ENCODE data around the gene DPP8. TPM values are rescaled to one million over a fixed set of nuclear protein-coding genes. Genes with fewer than 3 reads are reported as not detected.
"Not testable (repeated sequence)": the region's sequence is repeated elsewhere in the genome, so short reads cannot be mapped to it uniquely, and the experiment has no call there.

DPP8 gene
- total RNA-seq, 2 donors from 2014 or later, result 34.2 to 34.3 TPM

DNA sequence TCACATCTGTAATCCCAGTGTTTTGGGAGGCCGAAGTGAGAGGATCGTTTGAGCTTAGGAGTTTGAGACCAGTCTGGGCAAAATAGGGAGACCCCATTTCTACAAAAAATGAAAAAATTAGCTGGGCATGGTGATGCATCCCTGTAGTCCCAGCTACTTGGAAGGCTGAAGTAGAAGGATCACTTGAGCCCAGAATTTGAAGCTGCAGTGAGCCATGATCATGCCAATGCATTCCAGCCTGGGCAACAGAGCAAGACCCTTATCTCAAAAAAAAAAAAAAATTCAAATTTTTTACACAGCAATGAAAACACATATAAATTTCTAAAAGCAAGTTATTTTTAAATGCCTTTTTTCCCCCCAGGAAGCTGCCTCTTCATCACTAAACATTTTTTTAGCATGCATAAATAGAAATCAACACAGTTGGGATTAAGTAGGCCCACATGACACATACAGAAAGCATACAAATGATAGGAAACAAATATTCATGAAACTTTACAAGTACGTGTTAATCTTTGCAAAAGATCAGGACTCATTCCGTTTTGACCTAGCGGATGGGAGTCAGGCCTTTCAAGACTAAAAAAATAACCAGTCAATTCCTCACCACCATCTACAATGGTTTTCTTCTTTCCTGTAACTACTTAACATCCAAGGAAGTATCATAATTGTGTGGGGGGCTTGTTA is 49.1 kb downstream of the DPP8 start:
- no peaks in the 10 kb centered on the region for H3K4me1 ChIP-seq
- H3K4me3 ChIP-seq, result no peak overlapping the region
- H3K27me3 ChIP-seq, result no peaks in the 10 kb centered on the region
- no peak overlapping the region for H3K9ac ChIP-seq (ENCODE audit: low read depth in 2 of 2, low read length in 2 of 2)
- intact Hi-C loops (cut with DNase I), result loop anchor here (10.0 kb wide), 1 partner anchor 314 kb away; no protein-coding TSS in a partner anchor
- H3K27ac ChIP-seq, result no peak overlapping the region
- H3K36me3 ChIP-seq, result peaks cover 14% of the 10 kb centered on the region
- DNase-seq, result no peak
- no peaks in the 10 kb centered on the region for H3K9me3 ChIP-seq
- TF ChIP-seq, protein P1, sequence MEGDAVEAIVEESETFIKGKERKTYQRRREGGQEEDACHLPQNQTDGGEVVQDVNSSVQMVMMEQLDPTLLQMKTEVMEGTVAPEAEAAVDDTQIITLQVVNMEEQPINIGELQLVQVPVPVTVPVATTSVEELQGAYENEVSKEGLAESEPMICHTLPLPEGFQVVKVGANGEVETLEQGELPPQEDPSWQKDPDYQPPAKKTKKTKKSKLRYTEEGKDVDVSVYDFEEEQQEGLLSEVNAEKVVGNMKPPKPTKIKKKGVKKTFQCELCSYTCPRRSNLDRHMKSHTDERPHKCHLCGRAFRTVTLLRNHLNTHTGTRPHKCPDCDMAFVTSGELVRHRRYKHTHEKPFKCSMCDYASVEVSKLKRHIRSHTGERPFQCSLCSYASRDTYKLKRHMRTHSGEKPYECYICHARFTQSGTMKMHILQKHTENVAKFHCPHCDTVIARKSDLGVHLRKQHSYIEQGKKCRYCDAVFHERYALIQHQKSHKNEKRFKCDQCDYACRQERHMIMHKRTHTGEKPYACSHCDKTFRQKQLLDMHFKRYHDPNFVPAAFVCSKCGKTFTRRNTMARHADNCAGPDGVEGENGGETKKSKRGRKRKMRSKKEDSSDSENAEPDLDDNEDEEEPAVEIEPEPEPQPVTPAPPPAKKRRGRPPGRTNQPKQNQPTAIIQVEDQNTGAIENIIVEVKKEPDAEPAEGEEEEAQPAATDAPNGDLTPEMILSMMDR (IDR thresholded peaks at IDR 0.05), result no peak

DNA sequence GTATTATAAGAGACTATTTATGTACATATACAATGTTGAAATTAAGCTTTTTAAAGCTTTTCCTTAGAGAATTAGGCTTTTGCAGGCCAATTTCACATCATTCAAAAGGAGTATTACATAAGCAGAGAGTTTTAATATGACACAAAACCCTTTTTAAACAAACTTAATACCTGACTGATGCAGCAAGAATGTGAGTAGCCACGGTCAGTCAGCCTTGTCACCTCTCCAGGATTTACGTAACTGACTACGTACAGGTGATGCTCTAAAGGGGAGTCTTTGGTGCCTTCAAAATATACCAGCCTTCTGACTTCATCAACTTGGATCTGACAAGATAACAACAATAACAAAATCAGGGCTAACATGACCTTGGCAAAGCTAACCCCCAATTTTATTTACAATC is 50.6 kb downstream of the DPP8 start:
- H3K27ac ChIP-seq, result no peak overlapping the region
- H3K4me3 ChIP-seq, result no peak overlapping the region
- H3K9ac ChIP-seq (ENCODE audit: low read depth in 2 of 2, low read length in 2 of 2), result no peak overlapping the region
- intact Hi-C loops (cut with DNase I), result loop anchor here (10.0 kb wide), 1 partner anchor 312 kb away; no protein-coding TSS in a partner anchor
- TF ChIP-seq, protein P1 (IDR thresholded peaks at IDR 0.05), result no peak
- no peaks in the 10 kb centered on the region for H3K9me3 ChIP-seq
- DNase-seq, result no peak
- no peaks in the 10 kb centered on the region for H3K4me1 ChIP-seq
- peaks cover 14% of the 10 kb centered on the region for H3K36me3 ChIP-seq
- H3K27me3 ChIP-seq, result no peaks in the 10 kb centered on the region

DNA sequence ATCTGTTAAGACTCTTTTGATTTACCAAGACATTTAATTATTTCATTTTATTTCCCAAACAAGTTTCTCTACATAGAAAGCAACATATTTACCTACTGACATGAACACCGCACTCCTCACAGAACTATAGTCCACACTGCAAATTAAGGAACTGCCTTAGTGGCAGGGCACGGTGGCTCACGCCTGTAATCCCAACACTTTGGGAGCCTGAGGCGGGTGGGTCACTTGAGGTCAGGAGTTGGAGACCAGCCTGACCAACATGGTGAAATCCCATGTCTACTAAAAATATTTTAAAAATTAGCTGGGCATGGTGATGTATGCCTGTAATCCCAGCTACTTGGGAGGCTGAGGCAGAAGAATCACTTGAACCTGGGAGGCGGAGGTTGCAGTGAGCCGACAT is 54.4 kb downstream of the DPP8 start:
- H3K27me3 ChIP-seq; H3K9ac ChIP-seq (ENCODE audit: low read depth in 2 of 2, low read length in 2 of 2); H3K4me3 ChIP-seq; H3K27ac ChIP-seq; H3K9me3 ChIP-seq; H3K4me1 ChIP-seq; DNase-seq: not testable (repeated sequence)
- peaks cover 14% of the 10 kb centered on the region for H3K36me3 ChIP-seq
- intact Hi-C loops (cut with DNase I), result loop anchor here (10.0 kb wide), 1 partner anchor 308 kb away; no protein-coding TSS in a partner anchor

DNA sequence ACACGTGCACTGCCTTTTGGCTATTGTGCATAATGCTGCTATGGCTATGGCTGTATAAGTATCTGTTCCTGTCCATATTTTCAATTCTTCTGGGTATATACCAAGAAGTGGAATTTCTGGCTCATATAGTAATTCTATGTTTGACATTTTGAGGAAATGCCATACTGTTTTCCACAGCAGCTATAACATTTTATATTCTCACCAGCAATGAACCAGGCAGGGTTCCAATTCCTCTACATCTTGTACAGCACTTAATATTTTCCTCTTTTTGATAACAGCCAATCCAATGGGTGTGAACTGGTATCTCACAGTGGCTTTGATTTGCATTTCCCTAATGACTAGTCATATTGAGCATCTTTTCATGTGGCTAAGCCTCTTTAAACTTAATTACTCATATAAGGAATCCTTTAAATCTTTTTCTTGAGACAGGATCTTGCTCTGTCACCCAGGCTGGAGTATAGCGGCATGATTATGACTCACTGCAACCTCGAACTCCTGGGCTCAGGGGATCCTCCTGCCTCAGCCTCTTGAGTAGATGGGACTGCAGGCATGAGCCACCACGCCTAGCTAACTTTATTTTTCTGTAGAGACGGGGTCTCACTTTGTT is 56.6 kb downstream of the DPP8 start:
- intact Hi-C loops (cut with DNase I), result loop anchor here (10.0 kb wide), 1 partner anchor 306 kb away; no protein-coding TSS in a partner anchor
- no peak for DNase-seq
- Histone ChIP-seq H3K27ac (no peak overlapping the region), H3K36me3 (peaks cover 2% of the 10 kb centered on the region), H3K4me3 (no peak overlapping the region), H3K9me3 (no peaks in the 10 kb centered on the region), H3K9ac (ENCODE audit: low read depth in 2 of 2, low read length in 2 of 2) (no peak overlapping the region), H3K4me1 (no peaks in the 10 kb centered on the region), H3K27me3 (no peaks in the 10 kb centered on the region)
- TF ChIP-seq, protein P1 (IDR thresholded peaks at IDR 0.05), result no peak

DNA sequence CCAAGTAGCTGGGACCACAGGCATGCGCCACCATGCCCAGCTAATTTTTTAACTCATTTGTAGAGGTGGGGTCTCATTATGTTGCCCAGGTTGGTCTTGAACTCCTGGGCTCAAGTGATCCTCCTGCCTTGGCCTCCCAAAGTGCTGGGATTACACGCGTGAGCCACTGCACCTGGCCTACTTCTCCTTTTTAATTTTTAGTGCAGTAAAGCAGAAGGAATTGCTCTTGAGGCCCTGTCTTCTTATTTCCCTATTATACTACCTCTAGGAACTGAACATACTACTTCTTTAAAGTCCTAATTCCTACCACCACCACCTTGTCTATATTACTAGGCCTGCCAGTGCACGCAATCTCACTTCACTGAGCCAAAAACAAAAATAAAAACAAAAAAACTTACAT is 62.2 kb downstream of the DPP8 start:
- DNase-seq; H3K4me3 ChIP-seq; H3K27me3 ChIP-seq; intact Hi-C loops (cut with DNase I); H3K4me1 ChIP-seq; H3K9ac ChIP-seq (ENCODE audit: low read depth in 2 of 2, low read length in 2 of 2); H3K9me3 ChIP-seq; H3K27ac ChIP-seq: not testable (repeated sequence)
- H3K36me3 ChIP-seq, result peaks cover 19% of the 10 kb centered on the region

DNA sequence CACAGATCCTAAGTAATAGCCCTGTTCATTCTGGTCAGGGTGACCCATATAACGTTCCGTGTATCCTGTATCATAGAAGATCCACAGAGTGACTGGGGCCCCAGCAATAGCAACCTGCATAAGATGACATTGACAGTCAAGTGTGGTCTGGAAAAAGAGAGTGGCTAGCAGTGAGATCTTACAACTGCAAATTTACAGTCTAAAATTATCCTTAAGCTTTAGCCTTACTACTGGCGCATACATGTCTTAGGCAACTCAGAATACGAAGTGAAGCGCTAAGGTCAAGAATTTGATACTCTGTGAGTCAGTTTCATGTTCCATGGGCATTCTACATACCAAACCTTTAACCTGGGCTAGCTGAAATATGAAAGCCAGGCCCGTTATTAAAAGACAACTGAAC is 65.5 kb downstream of the DPP8 start:
- Histone ChIP-seq H3K9ac (ENCODE audit: low read depth in 2 of 2, low read length in 2 of 2) (no peak overlapping the region), H3K36me3 (peaks cover 19% of the 10 kb centered on the region), H3K4me3 (no peak overlapping the region), H3K4me1 (no peaks in the 10 kb centered on the region), H3K27ac (no peak overlapping the region), H3K9me3 (no peaks in the 10 kb centered on the region), H3K27me3 (no peaks in the 10 kb centered on the region)
- intact Hi-C loops (cut with DNase I), result no loop called here
- TF ChIP-seq, protein P1 (IDR thresholded peaks at IDR 0.05), result no peak
- no peak for DNase-seq
